VCaP (cell line): ENCODE results near the gene GNB3.
A peak's percentile ranks its signal among the peaks of the same experiment; 100 is the strongest.
"Not testable (repeated sequence)": the region's sequence is repeated elsewhere in the genome, so short reads cannot be mapped to it uniquely, and the experiment has no call there.

Experiments
- H3K27ac ChIP-seq: fragments of 450-650 bp; 2 replicates; pipeline ENCODE4 v1.5.1; 2017
- TF ChIP-seq, protein P1 (sequence below): fragments of 450-650 bp; conservative IDR thresholded peaks from 2 replicates; pipeline ENCODE4 v1.5.1; 2017; ENCODE audit warnings: mild to moderate bottlenecking, moderate library complexity

GNB3 gene

DNA sequence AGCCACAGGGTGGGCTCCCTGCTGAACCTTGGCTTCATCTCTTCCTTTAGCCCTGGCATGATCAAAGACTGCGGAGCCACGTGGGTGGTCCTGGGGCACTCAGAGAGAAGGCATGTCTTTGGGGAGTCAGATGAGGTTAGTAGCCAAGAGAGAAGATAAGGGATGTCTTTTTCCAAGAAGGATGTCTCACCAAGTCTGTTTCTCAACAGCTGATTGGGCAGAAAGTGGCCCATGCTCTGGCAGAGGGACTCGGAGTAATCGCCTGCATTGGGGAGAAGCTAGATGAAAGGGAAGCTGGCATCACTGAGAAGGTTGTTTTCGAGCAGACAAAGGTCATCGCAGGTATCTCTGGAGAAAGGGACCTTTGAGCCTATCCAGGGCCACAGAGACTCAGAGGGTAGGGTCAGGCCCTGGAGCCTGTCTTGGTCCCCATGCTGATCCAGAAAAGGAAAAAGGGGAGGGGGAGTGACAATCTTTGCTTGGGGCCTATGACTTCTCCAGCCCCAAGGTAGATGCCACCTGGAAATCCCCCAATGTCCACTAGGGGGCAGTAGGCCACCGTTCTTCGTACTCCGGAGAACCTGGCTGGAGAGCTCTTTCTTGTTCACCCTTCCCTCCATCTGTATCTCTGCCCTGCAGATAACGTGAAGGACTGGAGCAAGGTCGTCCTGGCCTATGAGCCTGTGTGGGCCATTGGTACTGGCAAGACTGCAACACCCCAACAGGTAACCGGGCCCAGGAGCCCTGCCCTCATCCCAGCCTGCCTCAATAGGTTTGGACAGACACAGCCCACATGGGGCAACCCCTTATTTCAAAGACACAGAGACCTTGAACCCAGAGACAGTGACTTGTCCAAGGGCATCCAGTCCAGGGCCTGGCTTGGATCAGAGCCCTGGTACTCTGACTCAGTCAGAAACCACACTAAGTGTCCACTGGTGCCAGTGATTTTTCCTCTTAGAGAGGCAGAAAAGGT, 28.6 kb downstream of the GNB3 start:
- peak overlapping the region; percentile 99 for H3K27ac ChIP-seq
- TF ChIP-seq, protein P1, sequence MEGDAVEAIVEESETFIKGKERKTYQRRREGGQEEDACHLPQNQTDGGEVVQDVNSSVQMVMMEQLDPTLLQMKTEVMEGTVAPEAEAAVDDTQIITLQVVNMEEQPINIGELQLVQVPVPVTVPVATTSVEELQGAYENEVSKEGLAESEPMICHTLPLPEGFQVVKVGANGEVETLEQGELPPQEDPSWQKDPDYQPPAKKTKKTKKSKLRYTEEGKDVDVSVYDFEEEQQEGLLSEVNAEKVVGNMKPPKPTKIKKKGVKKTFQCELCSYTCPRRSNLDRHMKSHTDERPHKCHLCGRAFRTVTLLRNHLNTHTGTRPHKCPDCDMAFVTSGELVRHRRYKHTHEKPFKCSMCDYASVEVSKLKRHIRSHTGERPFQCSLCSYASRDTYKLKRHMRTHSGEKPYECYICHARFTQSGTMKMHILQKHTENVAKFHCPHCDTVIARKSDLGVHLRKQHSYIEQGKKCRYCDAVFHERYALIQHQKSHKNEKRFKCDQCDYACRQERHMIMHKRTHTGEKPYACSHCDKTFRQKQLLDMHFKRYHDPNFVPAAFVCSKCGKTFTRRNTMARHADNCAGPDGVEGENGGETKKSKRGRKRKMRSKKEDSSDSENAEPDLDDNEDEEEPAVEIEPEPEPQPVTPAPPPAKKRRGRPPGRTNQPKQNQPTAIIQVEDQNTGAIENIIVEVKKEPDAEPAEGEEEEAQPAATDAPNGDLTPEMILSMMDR: peak; percentile 96

DNA sequence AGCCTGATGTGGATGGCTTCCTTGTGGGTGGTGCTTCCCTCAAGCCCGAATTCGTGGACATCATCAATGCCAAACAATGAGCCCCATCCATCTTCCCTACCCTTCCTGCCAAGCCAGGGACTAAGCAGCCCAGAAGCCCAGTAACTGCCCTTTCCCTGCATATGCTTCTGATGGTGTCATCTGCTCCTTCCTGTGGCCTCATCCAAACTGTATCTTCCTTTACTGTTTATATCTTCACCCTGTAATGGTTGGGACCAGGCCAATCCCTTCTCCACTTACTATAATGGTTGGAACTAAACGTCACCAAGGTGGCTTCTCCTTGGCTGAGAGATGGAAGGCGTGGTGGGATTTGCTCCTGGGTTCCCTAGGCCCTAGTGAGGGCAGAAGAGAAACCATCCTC, 29.6 kb downstream of the GNB3 start:
- H3K27ac ChIP-seq: peak overlapping the region; percentile 99

DNA sequence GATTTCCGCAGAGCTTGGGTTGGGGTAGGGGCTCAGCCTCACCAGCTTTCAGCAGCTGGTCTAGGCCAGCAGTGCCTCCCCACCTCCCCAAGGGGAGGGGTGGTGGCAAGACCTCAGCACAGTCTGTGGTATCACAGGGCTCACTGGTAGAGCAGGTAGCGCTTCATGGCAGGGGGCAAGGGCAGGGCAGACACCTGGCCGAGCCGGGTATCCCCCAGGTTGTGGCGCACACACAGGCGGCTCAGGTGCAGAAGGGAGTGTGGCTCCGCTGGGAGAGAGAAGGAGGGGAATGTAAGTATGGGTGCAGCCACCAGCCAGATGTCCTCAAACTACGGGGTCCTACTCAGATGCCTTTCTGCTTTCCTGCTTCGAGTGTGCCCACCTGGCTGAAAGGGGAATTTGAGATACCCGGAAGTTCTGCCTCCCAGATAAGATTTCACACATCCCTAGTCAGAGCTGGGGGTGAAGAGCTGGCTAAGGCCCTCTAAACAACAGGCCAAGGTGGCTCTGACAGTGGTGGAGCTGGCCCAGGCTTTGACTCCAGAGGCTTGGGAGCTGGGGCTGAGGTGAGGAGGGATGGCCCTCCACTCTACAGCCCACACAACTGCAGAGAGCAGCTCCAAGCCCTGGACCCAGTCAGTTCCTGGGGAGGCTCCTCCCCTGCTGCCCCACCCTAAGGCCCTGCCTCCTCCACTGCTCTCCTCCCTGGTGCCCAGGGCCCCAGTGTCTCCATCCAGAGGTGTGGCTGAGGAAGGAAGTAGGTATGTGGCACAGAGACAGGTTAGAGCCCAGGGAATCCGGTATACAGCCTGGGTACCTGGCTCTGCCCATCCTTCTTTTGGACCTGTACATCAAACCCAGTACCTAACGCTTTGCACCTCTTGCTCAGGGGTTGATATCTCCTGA, 30.6 kb downstream of the GNB3 start:
- H3K27ac ChIP-seq: peak overlapping the region; percentile 99
- TF ChIP-seq, protein P1: no peak

DNA sequence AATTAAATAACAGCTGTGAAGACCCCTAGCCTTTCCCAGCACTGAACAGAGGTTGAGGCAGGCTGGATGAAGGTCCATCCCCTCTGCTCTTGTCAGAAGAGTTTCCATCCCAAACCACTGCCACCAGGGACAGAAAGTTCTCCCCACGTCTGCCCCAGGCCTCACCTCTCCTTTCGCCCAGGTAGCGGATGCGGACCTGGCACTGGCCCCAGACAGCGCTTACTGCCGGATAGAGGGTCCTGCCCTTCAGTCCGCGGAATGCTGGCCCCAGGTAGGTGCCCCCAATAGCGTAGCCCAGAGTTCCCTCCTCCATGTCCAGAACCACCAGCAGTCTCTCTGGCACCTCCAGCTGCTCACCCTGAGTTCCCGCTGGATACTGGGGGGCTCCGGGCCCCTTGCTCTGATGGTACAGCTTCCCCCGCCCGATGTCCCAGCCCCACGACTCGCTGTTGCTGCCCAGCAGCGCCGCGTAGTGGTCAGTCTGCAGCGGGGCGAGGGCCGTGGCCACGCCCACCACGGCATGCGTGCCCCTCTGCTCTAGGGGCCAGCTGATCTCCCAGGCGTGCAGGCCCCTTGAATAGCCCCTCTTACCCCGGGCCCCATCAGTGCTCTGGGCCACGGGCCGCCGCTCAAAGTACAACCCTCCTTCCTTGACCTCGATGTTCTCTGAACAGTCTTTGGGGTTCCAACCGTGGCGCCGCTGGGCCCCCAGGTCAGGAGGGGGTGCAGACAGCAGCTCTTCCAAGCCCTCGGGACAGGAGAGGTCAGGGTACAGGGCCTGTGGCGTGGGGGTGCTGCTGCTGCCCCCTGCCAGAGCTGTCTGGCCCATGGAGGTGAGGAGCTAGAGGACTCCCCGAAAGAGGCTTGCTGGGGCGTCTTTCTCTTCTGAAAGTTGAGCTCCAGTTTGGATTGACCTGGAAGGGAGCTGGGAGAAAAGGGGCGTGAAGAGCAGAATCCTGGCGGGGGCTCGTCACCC, 31.6 kb downstream of the GNB3 start:
- peak overlapping the region; percentile 99 for H3K27ac ChIP-seq
- TF ChIP-seq, protein P1: peak; percentile 99

DNA sequence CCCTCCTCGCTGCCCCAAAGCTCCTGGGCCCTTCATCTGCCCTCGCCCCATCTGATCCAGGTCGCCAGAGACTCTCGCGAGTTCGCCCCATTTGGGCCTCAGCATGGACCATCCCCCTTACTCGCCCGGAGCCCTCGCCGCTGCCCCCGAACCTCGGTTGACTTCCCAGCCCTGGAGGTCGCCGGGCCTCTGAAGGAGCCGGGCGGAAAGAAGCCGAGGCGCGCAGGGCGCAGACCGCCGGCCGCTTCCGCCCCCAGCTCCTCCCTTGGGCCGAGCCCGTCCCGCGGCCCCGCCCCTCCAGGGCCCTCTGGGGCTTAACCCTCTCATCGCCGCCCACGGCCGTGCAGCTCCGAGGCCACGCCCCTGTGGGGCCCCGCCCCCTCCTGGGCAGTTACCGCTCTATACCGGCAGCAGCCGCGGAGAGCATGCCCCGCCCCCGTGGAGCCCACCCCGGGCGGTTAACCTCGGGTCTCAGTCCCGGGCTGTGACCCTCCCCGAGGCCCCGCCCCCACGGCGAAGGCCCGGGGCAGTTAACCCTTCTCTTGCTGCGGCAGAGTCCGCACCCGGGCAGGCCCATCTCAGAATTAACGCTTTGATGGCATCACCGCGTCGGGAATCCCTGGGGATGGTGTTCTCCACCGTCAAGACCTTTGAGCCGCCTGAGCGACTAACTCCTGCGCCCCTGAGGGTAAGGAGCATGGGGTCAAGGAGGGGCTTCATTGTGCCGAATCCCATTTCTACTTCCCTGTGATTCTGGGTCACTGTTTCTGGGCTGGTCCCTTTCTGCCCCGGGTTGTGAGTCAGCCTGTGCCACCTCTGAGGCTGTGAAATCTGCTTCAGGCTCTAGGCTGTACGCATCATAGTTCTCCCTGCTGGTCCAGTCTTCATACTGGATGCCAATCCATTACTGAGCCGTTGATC, 32.6 kb downstream of the GNB3 start, which contains the start of gene SPSB2:
SPSB2 (minus strand) TSS at position 210 of the 921 bp plus-strand sequence. CDS start 402 bp downstream, outside the sequence.
- TF ChIP-seq, protein P1: no peak
- peak within 1 kb of the TSS; percentile 99 for H3K27ac ChIP-seq

DNA sequence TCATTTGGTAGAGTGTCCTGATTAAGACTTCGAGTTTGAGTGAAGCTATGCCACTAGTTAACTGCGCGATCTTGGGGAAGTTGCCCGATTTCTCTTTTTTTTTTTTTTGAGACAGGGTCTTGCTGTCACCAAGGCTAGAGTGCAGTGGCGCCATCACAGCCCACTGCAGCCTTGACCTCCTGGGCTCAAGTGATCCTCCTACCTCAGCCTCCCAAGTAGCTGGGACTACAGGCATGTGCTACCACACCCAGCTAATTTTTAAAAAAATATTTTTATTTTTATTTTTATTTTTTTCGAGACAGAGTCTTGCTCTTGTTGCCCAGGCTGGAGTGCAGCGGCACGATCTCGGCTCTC, 33.3 kb downstream of the GNB3 start:
- peak overlapping the region; percentile 99 for H3K27ac ChIP-seq

DNA sequence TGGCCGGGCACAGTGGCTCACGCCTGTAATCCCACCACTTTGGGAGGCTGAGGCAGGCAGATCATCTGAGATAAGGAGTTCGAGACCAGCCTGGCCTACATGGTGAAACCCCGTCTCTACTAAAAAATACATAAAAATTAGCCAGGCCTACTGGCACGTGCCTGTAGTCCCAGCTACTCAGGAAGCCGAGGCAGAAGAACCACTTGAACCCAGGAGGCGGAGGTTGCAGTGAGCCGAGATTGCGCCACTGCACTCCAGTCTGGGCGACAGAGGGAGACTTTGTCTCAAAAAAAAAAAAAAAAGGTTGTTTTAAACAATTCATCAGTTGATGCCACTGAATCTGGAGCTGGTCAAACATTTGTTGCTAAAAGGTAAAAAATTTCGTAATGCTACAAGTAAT, 39.1 kb downstream of the GNB3 start:
- not testable (repeated sequence) for H3K27ac ChIP-seq

- TF ChIP-seq, protein P1: no peak
- H3K27ac ChIP-seq: no peak overlapping the region
These were observed 42.5 kb downstream of the GNB3 start for GRCh38 chr12:6883252-6883651.
